Testis (tissue), 2 donors: ENCODE measurements around the gene FRRS1L.

Source experiments
- POLR2A ChIP-seq: fragments of 450-650 bp; IDR thresholded peaks from one replicate; pipeline ENCODE4 v1.6.1; 2017; ENCODE audit warnings: antibody characterized with exemption, mild to moderate bottlenecking, moderate library complexity
- TF ChIP-seq, protein P1 (sequence below), 3 experiments: fragments of 450-650 bp in 2 of 3; fragments of 200-600 bp in 1 of 3; sonication (generic) in 1 of 3; IDR thresholded peaks; one replicate each; pipeline ENCODE4 v1.5.1; 2016 to 2019; ENCODE audit warnings: antibody characterized with exemption in 3 of 3, mild to moderate bottlenecking in 2 of 3, moderate library complexity in 1 of 3

DNA sequence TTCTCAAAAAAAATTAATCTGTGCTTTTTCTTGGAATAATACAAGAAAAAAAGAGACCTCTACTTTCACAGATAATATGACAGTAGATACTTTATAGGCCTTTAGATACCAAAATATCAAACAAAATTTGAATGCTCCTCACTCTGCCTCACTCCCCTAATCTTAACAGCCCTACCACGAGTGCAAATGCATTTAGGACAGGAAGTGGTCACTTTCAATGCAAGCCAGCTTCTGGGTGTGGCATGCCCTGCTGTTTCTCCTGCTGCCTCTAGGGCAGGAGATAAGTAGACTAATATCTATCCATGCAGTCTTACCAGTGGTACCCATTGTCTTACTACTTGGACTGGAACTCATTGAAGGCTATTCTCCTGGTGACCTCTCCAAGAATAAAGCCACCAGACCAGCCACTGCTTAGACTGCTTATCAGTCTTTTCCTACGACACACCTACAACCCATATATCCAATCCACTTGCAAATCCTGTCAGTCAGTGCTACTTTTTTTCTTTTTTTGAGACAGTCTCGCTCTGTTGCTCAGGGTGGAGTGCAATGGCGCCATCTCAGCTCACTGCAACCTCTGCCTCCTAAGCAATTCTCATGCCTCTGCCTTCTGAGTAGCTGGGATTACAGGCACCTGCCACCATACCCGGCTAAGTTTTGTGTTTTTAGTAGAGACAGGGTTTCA lies 23.0 kb downstream of the FRRS1L start:
- TF ChIP-seq, protein P1, sequence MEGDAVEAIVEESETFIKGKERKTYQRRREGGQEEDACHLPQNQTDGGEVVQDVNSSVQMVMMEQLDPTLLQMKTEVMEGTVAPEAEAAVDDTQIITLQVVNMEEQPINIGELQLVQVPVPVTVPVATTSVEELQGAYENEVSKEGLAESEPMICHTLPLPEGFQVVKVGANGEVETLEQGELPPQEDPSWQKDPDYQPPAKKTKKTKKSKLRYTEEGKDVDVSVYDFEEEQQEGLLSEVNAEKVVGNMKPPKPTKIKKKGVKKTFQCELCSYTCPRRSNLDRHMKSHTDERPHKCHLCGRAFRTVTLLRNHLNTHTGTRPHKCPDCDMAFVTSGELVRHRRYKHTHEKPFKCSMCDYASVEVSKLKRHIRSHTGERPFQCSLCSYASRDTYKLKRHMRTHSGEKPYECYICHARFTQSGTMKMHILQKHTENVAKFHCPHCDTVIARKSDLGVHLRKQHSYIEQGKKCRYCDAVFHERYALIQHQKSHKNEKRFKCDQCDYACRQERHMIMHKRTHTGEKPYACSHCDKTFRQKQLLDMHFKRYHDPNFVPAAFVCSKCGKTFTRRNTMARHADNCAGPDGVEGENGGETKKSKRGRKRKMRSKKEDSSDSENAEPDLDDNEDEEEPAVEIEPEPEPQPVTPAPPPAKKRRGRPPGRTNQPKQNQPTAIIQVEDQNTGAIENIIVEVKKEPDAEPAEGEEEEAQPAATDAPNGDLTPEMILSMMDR (IDR thresholded peaks at IDR 0.05) = no peak
- TF ChIP-seq POLR2A = no peak
